NCI-H226 (cell line): ENCODE results near the gene ALDH1A1.
A peak's percentile ranks its signal among the peaks of the same experiment; 100 is the strongest.
"Not testable (repeated sequence)": the region's sequence is repeated elsewhere in the genome, so short reads cannot be mapped to it uniquely, and the experiment has no call there.

ENCODE experiments used
- DNase-seq: peaks from one replicate; pipeline ENCODE4 v3.0.0-alpha.2; 2015

ALDH1A1 gene

DNA sequence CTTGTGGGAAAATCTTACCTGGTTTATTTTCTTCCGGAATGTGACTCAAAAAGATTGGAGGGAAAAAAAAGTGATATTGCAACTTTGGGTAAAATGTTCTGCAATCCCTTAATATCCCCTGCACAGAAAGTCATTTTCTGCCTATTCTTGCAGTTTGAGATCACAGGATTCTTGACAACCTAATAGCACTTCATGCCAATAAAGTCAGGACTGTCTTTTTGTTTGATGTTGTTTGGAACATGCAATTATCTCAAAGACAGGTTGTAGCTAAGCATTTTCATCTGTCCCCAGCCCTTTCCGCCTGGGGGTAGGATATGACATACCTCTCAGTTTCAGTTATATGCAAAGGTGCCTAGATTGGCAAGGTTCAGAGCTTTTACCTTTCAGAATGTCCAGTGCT lies 63.9 kb downstream of the ALDH1A1 start:
- no peak for DNase-seq

DNA sequence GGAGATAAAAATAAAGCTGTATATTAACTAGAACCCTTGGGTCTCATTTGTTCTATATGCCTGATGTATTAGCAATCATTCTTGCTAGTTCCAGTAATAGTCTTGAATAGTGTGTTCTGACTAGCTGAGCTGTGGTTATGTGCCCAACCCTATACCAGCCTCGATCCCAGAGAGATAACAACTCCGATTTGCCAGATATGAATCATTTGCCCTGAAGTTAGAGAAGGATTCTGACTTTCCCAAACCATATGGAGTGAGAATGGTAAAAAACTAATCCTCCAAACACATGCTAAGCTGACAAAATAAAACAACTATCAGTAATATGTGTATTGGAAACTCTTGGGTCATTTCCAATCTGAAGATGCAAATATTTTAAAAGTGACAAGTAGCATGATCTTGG lies 64.8 kb downstream of the ALDH1A1 start:
- DNase-seq: no peak

DNA sequence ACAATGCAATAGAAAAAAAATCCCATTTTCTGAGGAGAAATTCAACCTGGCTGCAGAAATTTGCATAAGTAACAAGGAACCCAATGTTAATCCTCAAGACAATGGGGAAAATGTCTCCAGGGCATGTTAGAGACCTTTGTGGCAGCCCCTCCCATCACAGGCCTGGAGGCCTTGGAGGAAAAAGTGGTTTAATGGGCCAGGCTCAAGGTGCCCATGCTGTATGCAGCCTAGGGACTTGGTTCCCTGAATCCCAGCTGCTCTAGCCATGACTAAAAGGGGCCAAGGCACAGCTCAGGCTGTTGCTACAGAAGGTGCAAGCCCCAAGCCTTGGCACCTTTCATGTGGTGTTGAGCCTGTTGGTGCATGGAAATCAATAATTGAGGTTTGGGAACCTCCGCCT lies 66.5 kb downstream of the ALDH1A1 start:
- DNase-seq: no peak

DNA sequence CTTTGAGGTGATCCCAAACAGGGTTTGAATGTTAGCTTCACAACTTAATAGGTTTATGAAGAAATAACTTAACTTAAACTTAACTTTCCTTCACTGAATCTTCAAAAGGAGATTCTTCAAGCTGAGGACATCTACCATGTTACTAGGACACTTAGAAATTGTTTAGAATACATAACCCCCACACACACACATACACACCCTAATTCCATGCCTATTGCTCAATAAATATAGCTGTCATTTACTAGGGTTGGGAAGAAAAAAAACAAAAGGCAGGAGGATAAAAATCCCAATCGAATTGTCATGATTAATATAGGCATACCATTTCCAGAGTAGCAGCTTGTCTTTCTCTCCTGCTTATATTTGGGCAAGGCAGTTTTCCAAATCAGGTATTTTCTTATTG lies 68.3 kb downstream of the ALDH1A1 start:
- DNase-seq: no peak

DNA sequence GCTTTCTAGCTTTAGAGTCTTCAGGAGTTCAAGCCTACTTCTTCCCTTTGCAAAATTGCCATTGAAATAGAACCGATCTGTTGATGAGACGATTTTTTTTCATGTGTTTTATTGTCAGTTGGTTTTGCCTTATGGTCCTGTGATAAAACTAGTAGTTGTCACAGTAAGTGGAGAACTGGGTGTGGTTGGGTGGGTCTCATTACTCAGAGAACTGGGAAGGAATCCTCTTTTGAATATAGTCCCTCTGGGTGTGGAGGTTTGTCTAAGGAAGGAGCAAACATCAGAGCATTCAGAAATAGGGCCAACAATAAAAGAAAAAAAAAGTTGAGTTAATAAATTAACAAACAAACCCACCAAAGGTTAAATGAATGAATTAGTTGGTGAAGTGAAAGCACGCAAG lies 69.0 kb downstream of the ALDH1A1 start:
- DNase-seq: no peak

DNA sequence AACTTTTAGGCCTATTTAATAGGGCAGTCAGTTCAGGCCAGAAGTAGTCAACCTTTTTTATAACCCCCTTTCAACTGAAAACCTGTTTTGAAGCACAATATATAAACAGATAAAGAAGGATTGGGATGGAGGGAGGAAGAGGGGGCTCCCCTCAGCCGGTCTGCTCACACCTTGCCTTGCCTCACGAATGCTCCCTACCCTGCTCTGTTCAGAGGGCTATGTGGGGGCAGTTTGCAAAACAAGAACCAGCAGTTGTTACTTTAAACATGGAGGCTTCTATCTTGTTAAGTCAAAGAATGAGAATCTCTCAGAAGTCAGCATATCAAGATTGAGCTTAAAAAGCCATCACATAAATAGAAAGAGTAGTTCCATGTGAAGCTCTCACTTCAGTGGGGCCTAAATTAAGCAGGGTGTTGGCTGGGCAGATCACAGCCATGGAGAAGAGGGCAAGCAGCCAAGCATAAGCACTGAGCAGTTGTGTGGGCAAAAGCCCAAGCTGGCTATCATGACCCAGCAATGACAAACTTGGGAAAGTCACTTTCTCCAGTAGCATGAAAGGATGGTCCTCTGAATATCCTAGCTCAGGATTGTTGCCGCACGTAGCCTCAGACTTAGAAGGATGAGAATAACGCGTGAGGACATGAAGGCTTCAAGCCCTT lies 70.6 kb downstream of the ALDH1A1 start:
- DNase-seq: no peak

DNA sequence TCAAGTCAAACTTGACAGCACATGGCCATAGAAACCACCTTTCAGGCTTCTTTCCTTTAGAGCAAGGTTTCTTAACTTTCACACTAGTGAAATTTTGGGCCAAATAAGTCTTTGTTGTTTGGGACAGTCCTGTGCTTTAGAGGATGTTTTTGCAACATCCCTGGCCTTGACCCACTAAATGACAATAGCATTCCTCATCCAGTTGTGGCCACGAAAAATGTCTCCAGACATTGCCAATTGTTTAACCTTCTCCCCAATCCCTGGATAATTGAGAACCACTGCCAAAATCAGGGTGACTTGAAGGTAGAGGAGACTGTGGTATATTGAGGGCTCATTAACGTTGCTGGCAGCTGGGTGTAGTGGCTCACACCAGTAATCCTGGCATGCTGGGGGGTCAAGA lies 72.0 kb downstream of the ALDH1A1 start:
- no peak for DNase-seq

DNA sequence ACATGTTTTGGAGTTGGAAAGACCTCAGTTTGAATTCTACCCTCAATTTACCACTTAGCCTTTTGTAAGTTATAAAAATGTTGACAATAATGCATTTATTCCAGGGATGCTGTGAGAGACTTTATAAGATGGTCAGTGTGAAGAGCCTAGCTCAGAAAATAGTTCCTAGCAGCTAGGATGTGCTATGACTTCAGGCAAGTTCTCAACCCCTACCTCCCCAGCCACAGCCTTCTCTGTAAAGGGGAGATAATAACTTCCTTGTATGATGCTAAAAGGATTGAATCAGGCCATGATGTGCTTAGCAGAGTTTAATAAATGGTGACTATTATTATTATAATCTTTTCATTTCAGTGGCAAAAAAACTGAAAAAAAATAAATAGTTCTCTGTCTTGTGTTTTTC lies 77.6 kb downstream of the ALDH1A1 start:
- DNase-seq: no peak

DNA sequence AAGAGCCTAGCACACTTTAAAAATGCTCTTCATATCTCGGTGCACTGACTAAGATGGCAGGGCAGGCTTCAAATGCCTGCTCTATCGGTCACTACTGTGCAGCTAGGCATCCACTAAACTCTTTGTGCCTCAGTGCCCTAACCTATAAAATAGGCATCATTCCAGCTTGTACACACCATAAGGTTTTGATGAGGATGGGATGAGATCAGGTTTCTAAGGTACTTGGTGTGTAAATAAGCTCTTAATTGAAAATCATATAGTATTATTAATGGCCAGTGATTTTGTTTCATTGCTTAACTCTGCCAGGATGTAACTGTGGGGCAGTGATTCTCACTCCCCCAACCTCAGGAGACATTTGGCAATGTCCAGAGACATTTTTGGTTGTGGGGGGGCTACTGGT lies 78.5 kb downstream of the ALDH1A1 start:
- no peak for DNase-seq

DNA sequence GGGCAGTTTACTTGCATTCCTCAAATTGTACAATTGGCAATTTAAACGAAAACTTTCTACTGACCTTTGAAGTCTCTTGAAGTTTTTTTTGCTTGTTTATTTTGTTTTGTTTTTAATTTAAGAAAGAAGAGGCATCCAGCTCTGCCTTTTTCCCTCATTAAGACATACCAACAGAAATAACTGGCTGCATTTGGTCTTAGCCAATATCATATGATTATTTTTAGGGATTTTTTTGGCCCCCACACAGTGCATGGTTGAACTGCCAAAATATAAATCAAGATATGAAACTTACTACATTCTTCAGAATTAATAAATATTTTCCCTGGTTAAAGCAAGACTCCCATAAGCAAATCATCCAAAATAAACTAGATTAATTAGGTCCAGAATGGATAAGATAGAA lies 79.4 kb downstream of the ALDH1A1 start:
- DNase-seq: no peak

DNA sequence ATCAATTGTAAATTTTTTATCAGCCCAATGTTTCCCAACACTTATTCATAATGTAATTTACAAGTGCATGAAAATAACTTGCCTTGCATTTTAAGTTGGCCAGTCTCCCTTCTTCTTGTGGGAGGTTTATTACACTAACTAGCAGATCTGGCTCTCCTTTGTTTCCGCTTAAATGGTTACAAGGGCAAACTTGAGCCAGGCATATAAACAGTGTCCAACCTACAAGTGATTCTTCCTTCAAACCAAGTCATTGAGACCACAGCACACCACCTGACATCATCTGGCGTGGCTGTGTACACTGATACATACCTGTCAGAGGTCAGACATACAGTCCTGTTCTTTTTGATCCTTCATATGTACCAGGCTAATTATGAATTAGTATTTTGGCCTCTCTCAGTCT lies 80.1 kb downstream of the ALDH1A1 start:
- DNase-seq: no peak

DNA sequence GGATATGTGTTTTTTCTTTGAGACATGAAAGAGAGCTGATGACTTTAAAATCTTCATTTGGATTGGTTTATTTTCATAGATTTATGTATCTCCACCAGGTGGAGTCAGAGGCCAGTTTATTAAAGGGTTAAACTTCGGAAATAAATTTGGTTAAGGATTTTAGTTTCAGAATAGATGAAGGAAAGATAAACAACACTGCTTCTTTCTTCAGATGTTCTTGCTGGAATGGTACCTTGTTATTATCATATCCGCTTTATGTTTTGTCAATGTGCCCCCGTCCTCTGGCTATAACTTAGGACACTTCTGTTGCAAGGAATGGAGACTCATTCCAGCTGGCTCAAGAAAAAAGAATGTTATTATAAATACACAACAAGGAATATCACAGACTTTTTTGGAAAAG lies 81.2 kb downstream of the ALDH1A1 start:
- no peak for DNase-seq

DNA sequence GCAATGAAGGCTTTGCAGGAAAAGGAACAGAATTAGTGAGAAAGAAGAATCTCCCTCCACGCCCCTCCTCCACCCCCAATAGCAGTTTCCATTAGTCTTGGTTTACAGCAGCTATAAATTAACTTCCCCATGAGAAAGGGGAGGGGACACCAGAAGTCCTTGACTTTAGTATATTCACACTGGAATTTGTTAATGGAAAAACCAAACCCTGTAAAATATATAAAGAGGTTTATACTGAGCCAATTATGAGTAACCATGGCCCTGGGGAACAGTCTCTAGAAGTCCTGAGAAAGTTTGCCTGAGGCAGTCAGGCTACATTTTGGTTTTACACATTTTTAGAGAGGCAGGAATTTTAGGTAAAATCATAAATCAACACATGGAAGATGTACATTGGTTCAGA lies 88.5 kb downstream of the ALDH1A1 start:
- no peak for DNase-seq

DNA sequence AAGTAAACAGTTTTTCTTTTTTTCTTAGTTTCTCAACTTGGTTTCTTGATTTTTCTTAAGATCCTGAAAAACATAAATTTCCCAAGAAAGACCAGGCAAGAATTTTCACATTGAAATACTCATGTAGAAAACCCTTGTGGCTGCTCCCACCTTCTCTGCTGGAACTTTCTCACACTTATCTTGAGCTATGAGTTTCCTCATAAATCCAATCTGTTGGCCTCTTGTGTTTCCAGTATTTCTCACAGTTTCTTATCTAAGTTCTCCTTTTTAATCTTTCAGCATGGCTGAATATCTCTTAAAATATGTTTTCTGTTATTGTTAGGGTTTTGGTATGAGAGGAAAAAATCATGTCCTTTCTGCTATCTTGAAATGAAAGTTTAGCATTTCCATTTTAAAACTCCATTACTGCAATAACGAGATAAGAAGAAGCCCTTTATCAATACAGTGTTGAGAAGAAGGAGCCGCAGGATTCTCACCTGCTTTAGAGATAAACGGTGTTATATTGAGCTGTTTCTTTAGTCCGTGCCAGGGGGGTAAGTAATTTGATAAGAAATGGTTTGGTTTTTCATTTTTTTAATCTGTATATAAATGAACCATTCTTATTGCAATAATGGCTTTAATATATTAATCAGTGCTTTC lies 89.3 kb downstream of the ALDH1A1 start:
- DNase-seq: peak; percentile 51

DNA sequence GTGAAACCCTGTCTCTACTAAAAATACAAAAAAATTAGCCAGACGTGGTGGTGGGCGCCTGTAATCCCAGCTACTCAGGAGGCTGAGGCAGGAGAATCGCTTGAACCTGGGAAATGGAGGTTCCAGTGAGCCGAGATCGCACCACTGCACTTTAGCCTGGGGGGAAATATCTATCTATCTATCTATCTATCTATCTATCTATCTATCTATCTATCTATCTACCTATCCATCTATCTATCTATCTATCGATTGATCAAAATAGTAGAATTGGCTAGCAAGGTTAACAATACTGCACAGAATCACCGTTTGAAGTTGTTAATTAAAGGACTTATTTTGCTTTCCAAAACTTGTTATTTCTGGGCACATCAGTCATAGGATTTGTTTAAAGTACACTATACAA lies 90.1 kb downstream of the ALDH1A1 start:
- DNase-seq: not testable (repeated sequence)

DNA sequence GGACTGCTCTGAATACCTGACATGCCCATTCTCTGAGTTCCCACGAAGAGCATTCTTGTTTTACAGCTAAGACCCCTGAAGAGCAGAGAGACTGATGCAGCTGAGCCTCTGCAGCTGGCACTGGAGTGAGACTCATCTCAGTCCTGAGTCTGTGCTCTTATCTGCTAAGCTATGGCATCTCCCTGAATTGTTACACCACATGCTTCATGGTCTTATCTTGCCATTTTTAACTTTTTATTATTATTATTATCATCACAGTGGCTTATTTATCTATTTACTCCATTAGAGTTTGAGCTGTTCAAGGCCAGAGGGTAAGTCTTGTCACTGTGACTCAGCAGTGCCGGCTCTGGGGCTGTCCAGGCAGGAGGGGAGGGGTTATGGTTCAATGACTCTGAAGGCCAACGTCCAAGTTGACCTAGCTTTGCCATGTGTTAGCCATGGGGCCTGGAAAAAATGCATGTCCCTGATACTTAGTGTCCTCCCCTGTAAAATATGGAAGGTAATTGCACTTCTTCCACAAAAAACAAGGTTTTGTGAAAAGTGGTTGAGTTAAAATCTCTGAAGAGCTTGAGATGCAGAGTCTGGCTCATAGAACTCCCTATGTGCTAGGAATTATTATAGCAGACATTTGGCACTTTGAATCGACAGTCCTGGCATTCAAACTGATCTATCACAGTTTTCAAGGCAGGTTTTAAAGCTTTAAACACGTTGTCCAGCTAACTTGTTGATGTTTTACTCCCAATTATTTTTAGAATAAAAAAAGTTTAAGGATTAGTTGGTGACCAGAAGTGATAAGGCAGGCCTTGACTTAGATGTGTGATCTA lies 94.6 kb downstream of the ALDH1A1 start:
- no peak for DNase-seq

DNA sequence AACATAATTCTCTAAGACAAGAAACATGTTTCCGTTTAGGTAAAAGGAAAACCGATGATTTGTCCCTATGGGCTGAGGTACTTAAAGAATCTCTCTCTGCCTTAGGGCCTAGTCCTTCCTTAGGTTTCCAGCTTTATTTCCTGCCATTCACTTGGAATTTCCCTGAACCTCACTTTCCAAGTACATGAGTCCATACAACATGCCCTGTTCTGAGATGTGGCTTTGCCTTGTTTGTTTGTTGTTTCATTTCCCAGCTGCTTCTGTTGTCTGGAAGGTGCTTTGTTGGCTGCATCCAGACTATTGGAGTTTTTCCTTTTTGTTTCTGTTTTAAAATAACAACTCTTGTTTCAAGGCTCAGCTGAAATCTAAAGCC lies 95.2 kb downstream of the ALDH1A1 start:
- DNase-seq: no peak

DNA sequence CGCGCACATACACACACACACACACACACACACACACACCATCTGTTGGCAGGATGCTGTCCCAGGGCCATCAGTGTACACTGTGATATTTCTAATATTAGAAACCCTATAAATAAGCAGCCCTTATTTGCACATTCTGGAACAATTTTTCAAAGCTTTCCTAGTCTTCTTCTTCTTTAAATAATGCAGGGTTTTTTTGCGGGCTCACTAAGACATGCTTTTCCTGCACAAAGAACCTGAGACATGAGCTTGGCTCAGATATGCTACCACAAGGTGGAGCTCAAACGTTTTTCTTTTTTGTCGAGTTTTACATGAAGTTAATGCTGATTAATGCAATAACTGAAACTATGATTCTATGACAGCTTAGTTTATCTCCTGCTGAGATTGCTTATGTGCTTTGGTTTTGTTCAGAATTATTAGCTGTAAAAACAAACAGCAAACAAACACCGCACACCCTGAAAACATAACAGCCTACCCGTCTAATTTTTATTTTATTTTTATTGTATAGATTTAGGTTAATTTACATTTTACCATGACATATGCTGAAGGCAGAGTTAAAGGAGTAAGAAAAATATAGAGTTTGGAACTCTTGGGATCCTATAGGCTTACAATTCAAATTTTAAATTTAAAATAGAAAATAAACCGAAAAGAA lies 95.8 kb downstream of the ALDH1A1 start:
- DNase-seq: peak; percentile 46

DNA sequence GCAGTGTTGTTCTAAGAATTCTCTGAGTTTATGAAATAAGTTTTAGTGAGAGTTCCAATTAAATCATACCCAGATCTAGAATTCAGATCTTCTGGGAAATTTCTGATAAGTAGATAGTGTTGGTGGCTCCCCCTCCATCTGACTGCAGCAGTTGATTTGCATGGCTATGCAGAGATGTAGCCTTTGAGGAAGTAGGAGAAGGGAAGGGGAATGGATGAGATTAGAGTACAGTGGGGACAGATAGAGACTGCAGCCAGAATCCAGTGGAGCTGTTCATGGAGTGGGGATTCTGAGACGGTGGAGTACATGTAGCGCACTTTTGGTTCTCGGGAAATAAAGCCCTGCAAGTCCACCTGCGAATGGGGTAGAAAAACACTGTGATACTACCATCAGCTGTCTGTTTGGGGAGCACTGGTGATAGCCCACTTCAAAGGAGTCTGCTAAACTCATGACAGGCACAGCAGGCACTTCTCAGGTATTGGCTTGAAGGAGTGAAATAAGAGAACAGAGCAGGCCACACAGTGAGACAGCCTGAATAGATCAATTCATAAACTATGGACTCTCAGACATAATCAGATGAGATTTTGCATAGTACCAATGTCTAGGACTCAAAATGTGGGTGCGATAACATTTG lies 96.8 kb downstream of the ALDH1A1 start:
- no peak for DNase-seq

DNA sequence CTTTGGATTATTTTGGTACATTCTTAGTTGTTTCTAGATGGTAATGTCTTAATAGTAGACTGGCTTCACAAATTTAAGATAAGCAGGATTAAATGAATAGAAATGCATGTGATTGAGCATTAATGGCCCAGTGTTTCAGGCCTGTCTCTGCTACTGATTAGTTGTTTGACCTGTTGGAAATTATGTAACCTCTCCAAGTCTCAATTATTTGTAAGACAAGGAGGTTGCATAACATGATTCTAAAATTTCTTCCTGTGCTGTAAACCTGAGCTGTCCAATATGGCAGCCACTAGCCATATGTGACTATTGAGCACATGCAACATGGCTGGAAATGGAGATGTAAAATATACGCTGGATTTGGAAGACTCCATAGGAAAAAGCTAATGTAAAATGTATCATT lies 97.5 kb downstream of the ALDH1A1 start:
- DNase-seq: no peak
